HG02623 (cell line): ENCODE results near the gene ADORA3.
A peak's percentile ranks its signal among the peaks of the same experiment; 100 is the strongest.

Source experiments
- ATAC-seq: cut with Tn5 transposase; IDR thresholded peaks from one replicate; pipeline ENCODE4 v1.9.1; 2021; ENCODE audit warnings: moderate library complexity; ENCODE audit not compliant: unreplicated experiment

ADORA3 gene

DNA sequence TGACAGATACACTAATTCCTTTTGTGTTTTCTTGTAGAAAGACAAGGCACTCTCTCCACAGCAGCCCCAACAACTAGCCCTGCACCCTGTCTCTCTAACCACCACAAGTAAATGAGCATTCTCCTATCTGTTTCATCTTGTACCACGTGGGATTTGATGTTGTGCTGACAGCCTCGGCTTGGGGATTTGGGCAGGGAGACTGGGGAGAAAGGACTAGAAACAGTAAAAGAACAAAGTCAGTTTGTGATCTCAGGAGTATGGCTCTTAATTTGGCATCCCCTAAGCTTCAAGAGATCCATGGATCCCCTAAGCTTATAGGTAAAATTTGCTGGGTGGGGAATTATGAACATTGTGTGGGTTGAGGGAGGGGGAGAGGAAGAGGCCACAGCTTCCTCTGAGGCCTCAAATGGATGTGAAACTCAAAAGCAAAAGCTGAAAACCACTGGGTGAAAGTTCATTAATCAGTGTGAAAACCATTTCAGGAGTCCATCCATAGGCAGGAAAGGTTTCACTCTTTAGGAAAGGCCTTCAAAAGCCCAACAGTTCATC is 26.6 kb downstream of the ADORA3 start:
- ATAC-seq = peak; percentile 69

DNA sequence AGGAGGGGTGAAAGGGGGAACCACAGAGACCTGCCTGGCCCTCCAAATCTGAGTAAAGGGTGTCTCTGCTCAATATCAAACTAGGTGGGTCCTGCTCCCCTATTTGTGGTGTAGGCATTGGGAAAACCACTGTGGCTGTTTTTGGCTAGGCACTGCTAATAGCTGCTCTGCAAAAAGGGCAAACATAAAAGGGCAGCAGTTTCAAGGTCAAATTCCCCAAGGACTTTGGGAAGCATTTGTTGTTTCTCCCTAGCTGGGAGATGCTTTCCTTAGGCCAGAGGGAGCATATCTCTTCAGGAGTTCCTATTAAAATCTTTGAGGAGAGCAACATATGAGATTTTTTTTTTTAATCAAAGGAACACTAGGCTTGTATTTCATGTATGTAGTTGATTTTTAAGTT is 27.2 kb downstream of the ADORA3 start:
- no peak for ATAC-seq

DNA sequence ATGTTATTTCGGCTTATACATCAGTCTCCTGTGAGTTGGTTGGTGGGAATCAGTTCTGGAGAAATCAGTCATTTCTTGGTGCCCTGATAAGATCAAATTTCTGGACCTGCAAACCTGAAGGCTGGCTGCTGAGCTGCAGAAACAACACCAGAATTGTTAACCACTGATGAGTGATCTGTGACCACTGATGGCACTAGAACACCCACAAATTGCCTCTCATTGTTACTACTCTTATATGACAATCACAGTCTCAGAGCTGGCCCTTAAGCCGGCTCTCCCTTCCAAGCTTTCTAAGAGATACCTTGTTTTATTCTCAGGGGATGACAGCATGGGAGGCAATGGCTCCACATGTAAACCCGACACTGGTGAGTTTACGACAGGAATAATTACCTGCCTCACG is 27.7 kb downstream of the ADORA3 start:
- ATAC-seq = no peak

DNA sequence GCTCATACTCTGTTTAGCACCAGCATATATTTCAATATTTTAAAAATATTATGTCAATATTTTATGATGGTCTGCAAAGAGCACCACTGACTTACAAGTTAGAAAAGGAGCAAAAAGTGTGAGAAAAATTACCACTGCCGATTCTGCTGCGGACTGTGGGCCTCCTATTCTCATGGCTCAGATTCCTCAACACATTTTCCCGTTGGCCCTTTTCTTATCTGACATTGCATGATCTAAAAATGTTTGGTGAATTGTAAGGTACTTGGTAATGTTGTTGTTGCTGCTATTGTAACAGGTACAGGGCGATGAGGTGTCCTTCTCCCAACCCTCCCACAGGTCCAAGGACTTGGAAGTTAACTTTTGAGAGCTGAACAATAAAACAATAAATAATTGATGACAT is 28.9 kb downstream of the ADORA3 start:
- no peak for ATAC-seq

- no peak for ATAC-seq
Measured at GRCh38 chr1:111474106-111474505, 29.3 kb downstream of the ADORA3 start.

DNA sequence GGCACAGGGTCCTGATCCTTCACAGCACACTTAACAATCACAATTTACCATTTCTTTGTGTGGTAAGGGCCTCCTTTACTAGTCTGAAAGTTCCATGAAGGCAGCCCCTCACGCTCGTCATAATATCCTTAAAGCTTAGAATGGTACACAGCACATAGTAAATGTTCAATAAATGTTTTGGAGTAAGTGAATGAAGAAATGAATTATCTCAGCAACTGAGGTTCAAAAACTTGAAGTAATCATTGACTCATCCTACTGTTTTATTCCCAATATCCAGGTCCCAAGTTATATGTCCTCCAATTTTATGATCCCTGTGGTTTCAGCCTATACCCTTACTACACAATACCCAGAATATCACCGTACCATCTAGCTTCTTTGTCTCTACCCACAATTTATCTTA is 31.9 kb downstream of the ADORA3 start:
- ATAC-seq = no peak

DNA sequence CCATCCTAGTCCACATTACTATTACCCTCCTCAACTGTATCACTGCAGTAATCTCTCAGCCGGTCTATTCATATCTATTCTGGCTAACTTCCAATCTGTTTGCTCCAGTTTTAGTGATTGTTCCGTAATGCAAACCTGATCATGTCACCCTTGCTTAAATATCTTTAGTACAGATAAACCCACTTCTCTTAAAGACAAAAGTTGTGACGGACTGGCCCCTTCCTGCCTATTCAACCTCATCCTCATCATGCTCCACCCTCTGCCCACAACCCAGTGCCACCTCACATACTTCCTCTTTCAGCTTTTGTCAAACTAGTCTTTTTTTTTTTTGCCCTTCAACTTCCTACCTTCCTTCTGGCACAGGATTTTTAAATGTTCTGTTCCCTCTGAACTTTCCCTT is 32.4 kb downstream of the ADORA3 start:
- no peak for ATAC-seq

- ATAC-seq = no peak
Measured at GRCh38 chr1:111470596-111470995, 32.8 kb downstream of the ADORA3 start.

DNA sequence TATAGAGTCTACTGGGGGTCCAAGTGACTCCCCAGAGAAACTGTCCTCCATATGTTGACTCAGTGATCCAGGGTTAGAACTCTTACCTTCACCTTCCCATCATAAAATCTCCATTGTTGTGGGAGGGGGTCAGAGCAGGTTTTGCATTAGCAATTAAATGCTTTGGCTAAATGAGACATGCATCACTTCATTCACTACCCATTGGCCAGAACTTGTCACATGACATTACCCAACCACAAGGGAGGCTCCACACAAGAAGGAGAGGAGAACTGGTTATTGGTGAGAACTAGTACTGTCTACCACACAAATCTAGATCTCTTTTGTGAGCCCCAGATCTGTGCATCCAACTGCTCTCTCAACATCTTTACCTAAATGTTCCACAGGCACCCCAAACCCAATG is 33.9 kb downstream of the ADORA3 start:
- ATAC-seq = no peak

DNA sequence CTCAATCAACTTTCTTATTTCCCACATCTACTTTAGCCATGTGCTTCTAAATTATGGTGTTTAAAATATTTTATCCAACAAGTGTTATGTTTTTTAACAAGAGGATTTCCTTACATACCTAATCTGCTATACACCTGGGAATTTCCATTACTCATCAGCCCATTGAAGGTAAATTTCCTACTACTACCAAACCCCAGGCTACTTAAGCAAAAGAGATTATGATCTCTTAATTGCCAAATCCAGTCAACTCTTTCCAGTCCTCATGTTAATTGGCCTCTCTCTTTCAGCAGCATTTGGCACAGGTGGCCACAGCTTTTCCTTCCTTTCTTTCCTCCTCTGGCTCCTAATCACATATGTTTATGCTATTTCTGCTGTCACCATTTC is 34.7 kb downstream of the ADORA3 start:
- no peak for ATAC-seq

DNA sequence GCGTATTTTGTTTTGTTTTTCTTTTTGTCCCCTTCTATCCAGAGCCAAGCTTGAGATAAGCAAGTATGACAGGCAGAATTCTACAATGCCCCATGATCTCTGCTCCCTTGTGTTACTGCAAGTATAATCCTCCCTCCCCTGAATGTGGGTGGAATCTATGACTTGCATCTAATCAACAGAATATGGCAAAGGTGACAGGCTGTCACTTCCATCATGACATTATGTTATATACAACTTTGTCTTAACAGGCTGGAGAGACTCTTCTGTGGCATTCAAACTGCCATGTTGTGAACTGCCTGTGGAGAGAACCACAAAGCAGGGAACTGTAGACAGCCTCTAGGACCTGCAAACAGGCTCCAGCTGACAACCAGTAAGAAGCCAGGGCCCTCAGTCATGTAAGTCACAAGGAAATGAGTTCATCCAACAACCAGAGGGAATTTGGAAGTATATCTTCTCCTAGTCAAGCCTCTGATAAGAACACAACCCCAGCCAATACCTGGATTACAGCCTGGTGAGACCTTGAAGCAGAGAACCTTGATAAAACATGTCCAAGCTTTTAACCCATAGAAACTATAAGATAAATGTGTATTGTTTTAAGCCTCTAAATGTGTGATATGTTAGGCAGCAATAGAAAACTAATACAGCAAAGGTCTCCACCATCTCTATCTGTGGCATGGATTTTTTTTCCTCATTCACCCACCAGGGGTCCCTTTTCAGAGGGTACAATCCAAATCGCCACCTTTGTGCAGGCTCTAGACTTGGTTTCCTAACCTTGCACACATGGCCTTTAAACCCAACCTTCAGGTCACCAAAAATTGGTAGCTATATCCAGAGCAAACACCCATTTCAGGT is 35.3 kb downstream of the ADORA3 start:
- ATAC-seq = no peak

GRCh38 chr1:111466480-111466879 is 37.0 kb downstream of the ADORA3 start:
- no peak for ATAC-seq

DNA sequence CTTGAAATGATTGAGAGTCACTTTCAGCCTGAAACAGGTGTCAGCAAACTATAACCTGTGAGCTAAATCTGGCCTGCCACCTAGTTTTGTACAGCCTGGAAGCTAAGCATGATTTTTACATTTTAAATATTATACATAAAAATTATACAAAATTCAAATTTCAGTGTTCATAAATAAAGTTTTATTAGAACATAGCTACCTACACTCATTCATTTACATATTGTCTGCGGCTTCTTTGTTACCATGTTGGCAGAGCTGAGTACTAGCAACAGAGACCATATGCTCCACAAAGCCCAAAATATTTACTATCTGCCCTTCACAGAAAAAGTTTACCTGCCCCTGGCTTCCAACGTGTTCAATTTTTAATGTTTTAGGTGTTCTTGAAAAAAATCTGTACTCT is 37.7 kb downstream of the ADORA3 start:
- no peak for ATAC-seq

DNA sequence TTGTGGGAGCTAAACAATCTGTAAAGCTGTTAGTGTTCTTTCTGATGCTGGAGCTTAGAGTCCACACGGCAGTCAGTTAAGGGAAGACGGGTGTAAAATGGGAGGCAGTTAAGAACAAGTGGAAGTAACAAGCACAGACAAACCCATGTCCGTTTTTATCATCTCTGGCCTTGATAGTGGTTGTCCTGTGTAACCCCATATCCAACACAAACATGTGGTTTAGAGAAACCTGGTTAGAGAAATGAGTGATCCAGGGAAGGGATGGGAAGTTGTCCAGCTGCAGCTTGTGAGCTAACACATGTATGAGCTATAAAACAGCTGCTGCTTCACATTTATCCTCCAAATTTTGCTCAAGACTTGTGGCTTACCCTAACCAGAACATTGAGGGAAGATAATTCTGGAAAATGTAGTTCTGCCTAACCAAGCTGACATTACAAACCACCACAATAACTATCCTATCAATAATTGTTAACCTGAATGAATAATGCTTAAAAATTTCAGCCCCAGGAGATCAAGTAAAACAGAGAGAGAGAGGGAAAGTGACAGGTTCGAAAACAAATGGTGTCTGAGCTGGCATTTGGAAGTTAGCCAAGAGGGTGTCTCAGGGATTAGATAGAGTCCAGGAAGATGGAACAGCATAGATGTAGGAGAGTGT is 40.3 kb downstream of the ADORA3 start:
- ATAC-seq = no peak

DNA sequence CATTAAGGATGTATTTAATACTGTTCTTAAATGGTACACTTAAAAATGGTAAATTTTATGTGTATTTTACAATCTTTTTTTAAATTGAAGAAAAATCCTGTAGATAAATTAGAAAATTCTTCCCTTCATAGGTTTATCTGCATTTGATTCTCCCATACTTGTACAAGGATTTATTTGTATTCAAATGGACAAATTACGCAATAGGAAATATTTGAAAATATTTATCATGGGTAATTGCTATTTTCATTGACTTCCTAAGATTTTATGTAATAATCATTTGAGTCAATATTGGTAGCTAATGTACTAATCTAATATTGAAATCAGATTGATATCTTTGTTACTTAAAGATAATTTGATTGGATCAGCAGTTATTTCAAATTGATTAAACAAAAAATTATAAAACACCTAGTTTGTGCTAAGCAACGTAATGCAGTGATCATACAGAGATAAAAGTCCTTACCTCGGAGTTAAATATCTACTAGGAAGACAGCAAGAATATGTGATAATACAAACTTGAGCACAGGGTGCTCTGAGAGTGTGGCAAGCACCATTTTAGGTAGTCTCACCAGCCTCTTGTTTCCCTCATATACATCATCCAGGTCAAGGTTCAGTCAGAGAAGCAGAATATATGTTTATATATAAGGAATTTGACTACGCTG is 40.9 kb downstream of the ADORA3 start:
- ATAC-seq = no peak

GRCh38 chr1:111461765-111462164 is 41.7 kb downstream of the ADORA3 start:
- ATAC-seq = no peak

GRCh38 chr1:111455642-111456031 is 47.8 kb downstream of the ADORA3 start:
- no peak for ATAC-seq

DNA sequence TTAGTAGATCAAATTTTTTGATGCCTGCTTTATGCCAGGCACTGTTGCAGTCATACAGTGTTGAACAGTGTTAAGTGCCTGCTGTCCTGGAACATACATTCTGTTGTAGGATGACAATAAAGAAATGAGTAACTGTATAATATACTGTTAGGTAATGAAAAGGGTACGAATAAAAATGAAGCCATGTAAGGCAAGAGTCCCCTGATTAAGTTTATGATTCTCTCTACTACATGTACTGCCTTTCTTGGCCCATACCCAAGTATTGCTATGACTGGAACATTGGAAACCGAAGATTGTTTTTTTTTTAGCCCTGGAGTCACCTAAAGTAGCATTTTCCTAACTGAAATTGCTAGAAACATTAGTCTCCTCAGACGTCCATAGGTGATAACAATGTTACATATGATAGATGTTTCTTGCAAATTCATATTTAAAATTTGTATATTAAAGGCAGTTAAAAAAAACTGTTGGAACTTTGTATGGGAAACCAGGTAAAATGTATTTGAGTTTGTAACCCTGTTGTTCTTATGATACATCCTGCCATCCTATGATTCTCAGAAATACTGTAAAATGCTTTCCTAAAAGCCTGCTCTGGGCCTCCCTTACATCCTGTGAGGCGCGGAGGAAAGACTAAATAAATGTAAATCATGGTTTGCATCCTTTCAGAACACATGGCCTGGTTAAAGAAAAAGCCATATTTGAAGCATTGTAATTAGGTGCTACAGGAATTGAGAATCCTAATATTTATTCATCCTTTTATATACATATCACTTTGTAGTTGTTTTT is 48.4 kb downstream of the ADORA3 start:
- ATAC-seq = no peak

GRCh38 chr1:111453706-111454105 is 49.7 kb downstream of the ADORA3 start:
- no peak for ATAC-seq

GRCh38 chr1:111452581-111452980 is 50.9 kb downstream of the ADORA3 start:
- ATAC-seq = no peak

DNA sequence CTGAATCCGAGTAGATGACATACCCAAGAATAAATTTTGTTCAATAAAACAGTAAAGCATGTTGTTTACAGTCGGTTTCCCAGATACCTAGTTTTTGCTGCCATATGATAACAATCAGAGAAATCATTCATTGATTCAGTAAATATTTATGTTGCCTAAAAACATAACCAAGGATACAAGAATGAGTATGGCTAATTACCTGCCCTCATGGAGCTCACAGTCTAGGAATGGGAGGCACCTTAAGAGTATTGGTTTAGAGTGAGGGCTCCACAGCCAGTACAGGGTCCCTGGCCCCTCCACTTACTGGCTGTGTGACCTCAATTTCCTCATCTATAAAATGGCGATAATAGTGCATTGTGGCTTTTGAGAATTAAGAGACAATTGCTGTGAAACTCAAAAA is 53.2 kb downstream of the ADORA3 start:
- ATAC-seq = no peak
